Effector CD4-positive, alpha-beta T cell (primary cell): ENCODE results near the gene FMO5.
"Not testable (repeated sequence)": the region's sequence is repeated elsewhere in the genome, so short reads cannot be mapped to it uniquely, and the experiment has no call there.

Experiments used
- DNase-seq: peaks from one replicate; pipeline ENCODE4 v3.0.0-alpha.2; 2020

Gene FMO5

GRCh38 chr1:147238925-147239820 lies 14.0 kb upstream of the FMO5 start:
- DNase-seq = no peak

GRCh38 chr1:147238053-147238902 lies 13.1 kb upstream of the FMO5 start:
- no peak for DNase-seq

- no peak for DNase-seq
These were observed 12.0 kb upstream of the FMO5 start for GRCh38 chr1:147236959-147237791.

GRCh38 chr1:147236448-147236847 lies 11.3 kb upstream of the FMO5 start:
- no peak for DNase-seq

GRCh38 chr1:147235822-147236221 lies 10.7 kb upstream of the FMO5 start:
- no peak for DNase-seq

GRCh38 chr1:147233903-147234302 lies 8.8 kb upstream of the FMO5 start:
- not testable (repeated sequence) for DNase-seq

GRCh38 chr1:147231032-147231431 lies 5.9 kb upstream of the FMO5 start:
- not testable (repeated sequence) for DNase-seq

GRCh38 chr1:147223740-147224615 lies 1.2 kb downstream of the FMO5 start:
- DNase-seq = no peak

- no peak for DNase-seq
These were observed 6.5 kb downstream of the FMO5 start for GRCh38 chr1:147218606-147219005.

GRCh38 chr1:147217141-147217540 lies 8.0 kb downstream of the FMO5 start:
- no peak for DNase-seq

GRCh38 chr1:147216124-147216523 lies 9.0 kb downstream of the FMO5 start:
- DNase-seq = no peak

- no peak for DNase-seq
These were observed 9.6 kb downstream of the FMO5 start for GRCh38 chr1:147215540-147215916.

- DNase-seq = no peak
These were observed 10.1 kb downstream of the FMO5 start for GRCh38 chr1:147214842-147215539.

GRCh38 chr1:147214325-147214724 lies 10.8 kb downstream of the FMO5 start:
- DNase-seq = no peak

GRCh38 chr1:147213271-147213670 lies 11.9 kb downstream of the FMO5 start:
- DNase-seq = no peak

- DNase-seq = no peak
These were observed 13.6 kb downstream of the FMO5 start for GRCh38 chr1:147211577-147211976.

- DNase-seq = no peak
These were observed 14.2 kb downstream of the FMO5 start for GRCh38 chr1:147210987-147211386.

- no peak for DNase-seq
These were observed 15.0 kb downstream of the FMO5 start for GRCh38 chr1:147209825-147210821.

GRCh38 chr1:147208619-147209018 lies 16.5 kb downstream of the FMO5 start:
- no peak for DNase-seq

- DNase-seq = no peak
These were observed 17.9 kb downstream of the FMO5 start for GRCh38 chr1:147207192-147207591.
